K562 (cell line): ENCODE results near the gene PUM2. TPM values are rescaled to one million over a fixed set of nuclear protein-coding genes. Genes with fewer than 3 reads are reported as not detected.
A peak's percentile ranks its signal among the peaks of the same experiment; 100 is the strongest.

ENCODE experiments used
- KAT7 ChIP-seq: sonication (generic); formaldehyde crosslinking; IDR thresholded peaks from 2 replicates; pipeline ENCODE4 v1.8.0; 2022; ENCODE audit warnings: missing genetic modification reagents, mild to moderate bottlenecking, borderline replicate concordance
- MTA2 ChIP-seq: fragments of 450-650 bp; IDR thresholded peaks from 2 replicates; pipeline ENCODE4 v1.6.1; 2016; ENCODE audit warnings: low read depth
- MTA3 ChIP-seq: fragments of 450-650 bp; formaldehyde crosslinking; IDR thresholded peaks from 2 replicates; pipeline ENCODE4 v1.6.1; 2017; ENCODE audit warnings: mild to moderate bottlenecking, borderline replicate concordance
- POU5F1 ChIP-seq: fragments of 150-350 bp; IDR thresholded peaks from 2 replicates; pipeline ENCODE4 v1.6.1; 2014; ENCODE audit warnings: borderline replicate concordance, low read length, low read depth, mild to moderate bottlenecking; ENCODE audit not compliant: partially characterized antibody
- RAD21 ChIP-seq, 2 experiments: fragments of 250-450 bp in 1 of 2; fragments of 450-650 bp in 1 of 2; sonication (Bioruptor Pico) in 1 of 2; formaldehyde crosslinking in 1 of 2; IDR thresholded peaks in 1 of 2; conservative IDR thresholded peaks in 1 of 2; 2 replicates each; pipeline versions ENCODE4 v1.4.0 to v1.8.0; 2020 to 2022; ENCODE audit warnings: mild to moderate bottlenecking in 2 of 2, moderate library complexity in 1 of 2
- RAD51 ChIP-seq: fragments of 450-650 bp; IDR thresholded peaks from 2 replicates; pipeline ENCODE4 v1.7.1; 2016; ENCODE audit warnings: low read depth, mild to moderate bottlenecking, borderline replicate concordance
- REST ChIP-seq, 2 experiments: fragments of 450-650 bp; formaldehyde crosslinking in 1 of 2; IDR thresholded peaks; 2 replicates each; pipeline versions ENCODE4 v1.4.0 to v1.6.1; 2014 to 2020; ENCODE audit warnings: mild to moderate bottlenecking in 2 of 2, borderline replicate concordance in 1 of 2, low read depth in 1 of 2
- SLC30A9 ChIP-seq: fragments of 250-450 bp; sonication (Bioruptor Pico); IDR thresholded peaks from 2 replicates; pipeline ENCODE4 v1.8.0; 2022; ENCODE audit warnings: mild to moderate bottlenecking, moderate library complexity
- SMC3 ChIP-seq: conservative IDR thresholded peaks from 2 replicates; pipeline ENCODE4 v1.6.1; 2011; ENCODE audit warnings: low read depth, low read length, improper control_type of control experiment; ENCODE audit not compliant: insufficient read depth
- TBL1XR1 ChIP-seq, 2 experiments: IDR thresholded peaks; 2 replicates each; pipeline ENCODE4 v1.6.1; 2012; ENCODE audit warnings: improper control_type of control experiment in 2 of 2, low read length in 2 of 2, mild to moderate bottlenecking in 1 of 2
- TRIM25 ChIP-seq: fragments of 450-650 bp; IDR thresholded peaks from 2 replicates; pipeline ENCODE4 v1.7.0; 2016; ENCODE audit warnings: borderline replicate concordance
- ZBTB8A ChIP-seq: fragments of 450-650 bp; IDR thresholded peaks from 2 replicates; pipeline ENCODE4 v1.6.1; 2018; ENCODE audit warnings: mild to moderate bottlenecking, moderate library complexity; ENCODE audit not compliant: partially characterized antibody
- ZNF586 ChIP-seq: fragments of 450-650 bp; formaldehyde crosslinking; conservative IDR thresholded peaks from 2 replicates; pipeline ENCODE4 v1.4.0; 2020; ENCODE audit warnings: mild to moderate bottlenecking, moderate library complexity
- polyA plus RNA-seq, 8 experiments: library from polyadenylated mRNA; depleted of rRNA in 4 of 8; stranded (reverse) in 5 of 8; unstranded in 3 of 8; fragments of >200 nt; fragmentation: Nextera tagmentation in 2 of 8; fragmentation: Illumina TruSeq in 1 of 8; extraction: Ambion mirVana in 2 of 8; extraction: Trizol in 1 of 8; gene quantifications; 2 replicates each; pipeline versions ENCODE4 v1.2.1 to v1.2.3, GENCODE V29; 2011 to 2014; ENCODE audit warnings: inconsistent platforms in 1 of 8, missing spikeins in 1 of 8
- total RNA-seq, 7 experiments: library from RNA; depleted of rRNA in 6 of 7; stranded (reverse); fragments of >200 nt in 6 of 7; fragmentation: Illumina TruSeq in 2 of 7; extraction: Trizol in 2 of 7; gene quantifications; 2 replicates each; pipeline versions ENCODE4 v1.2.1 to v1.2.3, GENCODE V29; 2011 to 2021; ENCODE audit warnings: low replicate concordance in 1 of 7

PUM2 gene
- total and polyA plus RNA-seq, 9 of the 15 experiments (the other 6 are each of a cell fraction or from before 2014, with no cell fraction given): 13.4 to 61.9 (median 28.3) TPM

GRCh38 chr2:20225294-20226151 is 125.1 kb downstream of the PUM2 start (continued):
- TF ChIP-seq TRIM25 (no peak), SMC3 (0 out of 2 replicates have a peak, but pooled peaks have one; percentile 20), ZNF586 (CRISPR knock-in tag) (no peak), MTA3 (peak; percentile 27; the same call in 1 of the 2 replicates), ZBTB8A (no peak), SLC30A9 (CRISPR knock-in tag) (no peak), RAD51 (no peak), KAT7 (CRISPR knock-in tag) (0 out of 2 replicates have a peak, but pooled peaks have one; percentile 31), TBL1XR1 (IDR thresholded peaks at IDR 0.05; ENCODE audit: low read length in 2 of 2) (no peak), MTA2 (no peak), POU5F1 (no peak), REST (IDR thresholded peaks at IDR 0.05; ENCODE audit: borderline replicate concordance) (peak; percentile 67; the same call in 1 of the 2 replicates), REST (CRISPR knock-in tag; IDR thresholded peaks at IDR 0.05; ENCODE audit: low read depth) (no peak), RAD21 (CRISPR knock-in tag; conservative IDR thresholded peaks at IDR 0.05 in 1 of 2, IDR thresholded peaks at IDR 0.05 in 1 of 2) (peak; percentile 85 to 86)
